Peyer's patch (tissue), 4 donors: ENCODE results near the gene CACNA2D3. TPM values are rescaled to one million over a fixed set of nuclear protein-coding genes. Genes with fewer than 3 reads are reported as not detected.

Source experiments
- DNase-seq, 3 donors: peaks; one replicate each; pipeline ENCODE4 v3.0.0-alpha.2; 2017 to 2019
- H3K27ac ChIP-seq, 4 donors: fragments of 200-600 bp; sonication (generic); one replicate each; pipeline ENCODE4 v1.5.1; 2016 to 2019
- H3K27me3 ChIP-seq, 2 donors: fragments of 200-600 bp; sonication (generic); one replicate each; pipeline ENCODE4 v1.5.1; 2019
- H3K36me3 ChIP-seq, 3 donors: fragments of 200-600 bp; sonication (generic); one replicate each; pipeline ENCODE4 v1.5.1; 2016 to 2019
- H3K4me1 ChIP-seq, 4 donors: fragments of 200-600 bp; sonication (generic); one replicate each; pipeline ENCODE4 v1.5.1; 2016 to 2019
- H3K4me3 ChIP-seq, 4 donors: fragments of 200-600 bp; sonication (generic); 1 replicate in 3 of 4; 2 replicates in 1 of 4; pipeline ENCODE4 v1.5.1; 2016 to 2019; ENCODE audit warnings: mild to moderate bottlenecking in 1 of 4
- H3K9me3 ChIP-seq, 4 donors: fragments of 200-600 bp; sonication (generic); one replicate each; pipeline ENCODE4 v1.5.1; 2016 to 2019; ENCODE audit warnings: mild to moderate bottlenecking in 1 of 4
- CTCF ChIP-seq, 6 experiments: fragments of 450-650 bp in 4 of 6; fragments of 200-600 bp in 2 of 6; sonication (generic) in 1 of 6; IDR thresholded peaks; one replicate each; pipeline ENCODE4 v1.5.1; 2017 to 2019; ENCODE audit warnings: antibody characterized with exemption in 6 of 6, mild to moderate bottlenecking in 3 of 6, moderate library complexity in 1 of 6
- POLR2A ChIP-seq, 2 donors: fragments of 450-650 bp; IDR thresholded peaks; one replicate each; pipeline ENCODE4 v1.5.1; 2017; ENCODE audit warnings: antibody characterized with exemption in 2 of 2, mild to moderate bottlenecking in 2 of 2, moderate library complexity in 2 of 2
- total RNA-seq, 4 donors: library from RNA; depleted of rRNA; stranded (reverse); fragments of >200 nt; gene quantifications; one replicate each; pipeline ENCODE4 v1.1.0, GENCODE V29; 2016

The CACNA2D3 gene
- total RNA-seq, 4 donors from 2014 or later: 0.27 to 5.0 TPM; not detected in 2

DNA sequence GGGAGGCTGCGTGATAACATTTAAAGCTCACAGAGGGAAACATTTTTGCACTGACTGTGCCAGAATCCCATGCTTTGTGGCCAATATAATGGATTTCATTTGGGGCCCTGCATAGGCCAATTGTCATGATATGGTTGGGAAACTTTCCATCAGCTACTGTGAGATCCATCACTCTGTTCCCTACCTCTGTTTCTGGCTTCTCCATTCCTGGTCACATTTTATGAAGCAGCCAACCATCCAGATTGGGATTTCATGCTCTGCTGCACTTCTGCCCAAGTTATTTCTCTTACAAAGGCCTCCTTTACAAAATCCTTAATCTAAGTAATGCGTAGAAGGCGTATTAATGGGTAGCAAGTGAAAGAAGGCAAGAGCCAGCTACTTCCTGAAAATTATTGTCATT, 584.4 kb downstream of the CACNA2D3 start:
- no peaks in the 10 kb centered on the region for H3K36me3 ChIP-seq
- no peak for DNase-seq

GRCh38 chr3:54709785-54710184, 587.4 kb downstream of the CACNA2D3 start:
- TF ChIP-seq POLR2A (IDR thresholded peaks at IDR 0.05) (no peak), CTCF (IDR thresholded peaks at IDR 0.05) (no peak)
- no peaks in the 10 kb centered on the region for H3K9me3 ChIP-seq
- no peak overlapping the region for H3K4me3 ChIP-seq
- H3K27me3 ChIP-seq: no peaks in the 10 kb centered on the region
- H3K27ac ChIP-seq: no peak overlapping the region
- no peaks in the 10 kb centered on the region for H3K36me3 ChIP-seq
- DNase-seq: no peak
- H3K4me1 ChIP-seq: no peaks in the 10 kb centered on the region

More for the DNA sequence above, 584.4 kb downstream of the CACNA2D3 start:
- Histone ChIP-seq H3K4me3 (no peak overlapping the region), H3K27me3 (no peaks in the 10 kb centered on the region), H3K4me1 (no peaks in the 10 kb centered on the region), H3K9me3 (no peaks in the 10 kb centered on the region), H3K27ac (no peak overlapping the region)
- TF ChIP-seq CTCF (IDR thresholded peaks at IDR 0.05): no peak
- no peak for TF ChIP-seq POLR2A (IDR thresholded peaks at IDR 0.05)

DNA sequence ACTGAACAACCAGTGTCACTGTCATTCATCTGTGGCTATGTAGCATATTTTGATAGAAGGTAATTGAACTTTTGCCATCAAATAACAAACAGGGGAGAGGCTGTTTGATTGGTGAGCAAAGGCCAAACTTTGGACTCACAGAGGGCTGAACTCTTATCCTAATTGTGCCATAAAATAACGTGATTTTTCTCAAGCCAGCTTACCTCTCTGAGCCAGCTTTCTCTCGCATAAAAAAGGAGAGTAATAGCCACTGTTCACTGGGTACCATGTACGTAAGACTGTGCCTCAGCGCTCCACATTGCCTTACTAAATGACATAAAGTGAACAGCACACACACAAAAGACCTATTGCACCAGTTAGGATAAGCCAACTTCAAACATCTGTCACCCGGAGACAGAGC, 588.6 kb downstream of the CACNA2D3 start:
- Histone ChIP-seq H3K4me1 (no peaks in the 10 kb centered on the region), H3K27ac (peak overlapping the region in 1 of 4 donors; percentile 25), H3K27me3 (no peaks in the 10 kb centered on the region), H3K36me3 (no peaks in the 10 kb centered on the region), H3K4me3 (no peak overlapping the region), H3K9me3 (no peaks in the 10 kb centered on the region)
- DNase-seq: no peak
- TF ChIP-seq CTCF (IDR thresholded peaks at IDR 0.05): no peak

DNA sequence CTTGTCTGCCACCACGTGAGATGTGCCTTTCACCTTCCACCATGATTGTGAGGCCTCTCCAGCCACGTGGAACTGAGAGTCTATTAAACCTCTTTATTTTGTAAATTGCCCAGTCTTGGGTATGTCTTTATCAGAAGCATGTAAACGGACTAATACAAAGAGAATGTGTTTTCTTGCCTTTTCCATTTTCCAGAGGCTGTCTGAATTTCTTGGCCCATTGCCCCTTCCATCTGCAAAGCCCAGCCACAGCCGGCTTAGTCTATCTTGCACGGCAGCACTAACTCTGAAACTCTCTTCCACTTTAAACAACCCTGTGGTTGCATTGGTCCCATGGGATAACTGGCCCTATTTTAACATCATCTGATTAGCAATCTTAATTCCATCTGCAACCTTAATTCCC, 590.2 kb downstream of the CACNA2D3 start:
- Histone ChIP-seq H3K27ac (no peak overlapping the region), H3K9me3 (no peaks in the 10 kb centered on the region), H3K36me3 (no peaks in the 10 kb centered on the region), H3K27me3 (no peaks in the 10 kb centered on the region), H3K4me3 (no peak overlapping the region), H3K4me1 (no peaks in the 10 kb centered on the region)
- TF ChIP-seq CTCF (IDR thresholded peaks at IDR 0.05) (no peak), POLR2A (IDR thresholded peaks at IDR 0.05) (no peak)
- no peak for DNase-seq

- Histone ChIP-seq H3K4me3 (no peak overlapping the region), H3K36me3 (no peaks in the 10 kb centered on the region), H3K4me1 (no peaks in the 10 kb centered on the region), H3K27me3 (no peaks in the 10 kb centered on the region), H3K27ac (no peak overlapping the region), H3K9me3 (no peaks in the 10 kb centered on the region)
- no peak for DNase-seq
- no peak for TF ChIP-seq POLR2A (IDR thresholded peaks at IDR 0.05)
- TF ChIP-seq CTCF (IDR thresholded peaks at IDR 0.05): no peak
These were observed 590.7 kb downstream of the CACNA2D3 start for GRCh38 chr3:54713031-54713430.

GRCh38 chr3:54713455-54713854, 591.1 kb downstream of the CACNA2D3 start:
- Histone ChIP-seq H3K4me3 (no peak overlapping the region), H3K27me3 (no peaks in the 10 kb centered on the region), H3K27ac (no peak overlapping the region), H3K4me1 (no peaks in the 10 kb centered on the region), H3K9me3 (no peaks in the 10 kb centered on the region), H3K36me3 (no peaks in the 10 kb centered on the region)
- TF ChIP-seq CTCF (IDR thresholded peaks at IDR 0.05): no peak
- TF ChIP-seq POLR2A (IDR thresholded peaks at IDR 0.05): no peak
- no peak for DNase-seq
